Mesenchymal stem cell (in vitro differentiated cells and primary cell): ENCODE results near the gene GPR55.

Experiments used
- DNase-seq: peaks from one replicate; pipeline ENCODE4 v3.0.0-alpha.2; 2013
- H2AFZ ChIP-seq: one replicate; pipeline ENCODE4 v1.6.1; 2013; ENCODE audit warnings: low read depth, mild to moderate bottlenecking, control low read depth, inconsistent platforms, low read length, moderate library complexity
- H2AK5ac ChIP-seq: 2 replicates; pipeline ENCODE4 v1.6.1; 2013; ENCODE audit warnings: low read length, moderate library complexity, mild to moderate bottlenecking, inconsistent platforms; ENCODE audit not compliant: severe bottlenecking
- H2BK120ac ChIP-seq: one replicate; pipeline ENCODE4 v1.6.1; 2013; ENCODE audit warnings: low read depth, mild to moderate bottlenecking, inconsistent platforms, low read length, moderate library complexity
- H2BK12ac ChIP-seq, 2 experiments: one replicate each; pipeline ENCODE4 v1.6.1; 2013; ENCODE audit warnings: inconsistent platforms in 2 of 2, low read length in 2 of 2, mild to moderate bottlenecking in 2 of 2, moderate library complexity in 2 of 2, control low read depth in 1 of 2
- H2BK15ac ChIP-seq: one replicate; pipeline ENCODE4 v1.6.1; 2013; ENCODE audit warnings: mild to moderate bottlenecking, low read depth, inconsistent platforms; ENCODE audit not compliant: poor library complexity, severe bottlenecking
- H2BK5ac ChIP-seq: 2 replicates; pipeline ENCODE4 v1.6.1; 2013; ENCODE audit warnings: low read depth, mild to moderate bottlenecking, low read length, control low read depth, inconsistent platforms; ENCODE audit not compliant: poor library complexity, severe bottlenecking
- H3K14ac ChIP-seq, 2 experiments: one replicate each; pipeline ENCODE4 v1.6.1; 2013; ENCODE audit warnings: inconsistent platforms in 2 of 2, low read length in 2 of 2, control low read depth in 1 of 2, mild to moderate bottlenecking in 1 of 2, moderate library complexity in 1 of 2
- H3K18ac ChIP-seq, 2 experiments: one replicate each; pipeline ENCODE4 v1.6.1; 2013; ENCODE audit warnings: inconsistent platforms in 2 of 2, low read length in 2 of 2, control low read depth in 1 of 2, low read depth in 1 of 2, mild to moderate bottlenecking in 1 of 2
- H3K23ac ChIP-seq, 2 experiments: one replicate each; pipeline ENCODE4 v1.6.1; 2013; ENCODE audit warnings: inconsistent platforms in 2 of 2, low read length in 2 of 2, mild to moderate bottlenecking in 2 of 2, moderate library complexity in 2 of 2, control low read depth in 1 of 2
- H3K27ac ChIP-seq: 2 replicates; pipeline ENCODE4 v1.5.1; 2013; ENCODE audit warnings: mild to moderate bottlenecking, moderate library complexity, low read length, control low read depth, inconsistent platforms; ENCODE audit not compliant: poor library complexity, severe bottlenecking
- H3K27me3 ChIP-seq, 2 experiments: 2 replicates each; pipeline versions ENCODE4 v1.6.1 to v1.7.0; 2013; ENCODE audit warnings: low read length in 2 of 2, mild to moderate bottlenecking in 2 of 2, moderate library complexity in 2 of 2, control low read depth in 1 of 2, inconsistent platforms in 1 of 2; ENCODE audit not compliant: control insufficient read depth in 1 of 2, insufficient read depth in 1 of 2
- H3K36me3 ChIP-seq, 2 experiments: 2 replicates each; pipeline versions ENCODE4 v1.6.1 to v1.7.0; 2013; ENCODE audit warnings: low read length in 2 of 2, control low read depth in 1 of 2, inconsistent platforms in 1 of 2, low read depth in 1 of 2, mild to moderate bottlenecking in 1 of 2; ENCODE audit not compliant: insufficient read depth in 2 of 2, control insufficient read depth in 1 of 2
- H3K4ac ChIP-seq, 2 experiments: one replicate each; pipeline ENCODE4 v1.6.1; 2013; ENCODE audit warnings: inconsistent platforms in 2 of 2, low read length in 2 of 2, mild to moderate bottlenecking in 2 of 2, moderate library complexity in 2 of 2, control low read depth in 1 of 2, low read depth in 1 of 2
- H3K4me1 ChIP-seq: 2 replicates; pipeline ENCODE4 v1.6.1; 2013; ENCODE audit warnings: low read depth, low read length, control low read depth; ENCODE audit not compliant: control insufficient read depth, insufficient read depth
- H3K4me2 ChIP-seq: 2 replicates; pipeline ENCODE4 v1.6.1; 2013; ENCODE audit warnings: low read length, mild to moderate bottlenecking, inconsistent platforms; ENCODE audit not compliant: poor library complexity, severe bottlenecking
- H3K4me3 ChIP-seq, 2 experiments: 2 replicates each; pipeline versions ENCODE4 v1.5.1 to v1.7.0; 2013; ENCODE audit warnings: low read length in 2 of 2, mild to moderate bottlenecking in 2 of 2, control low read depth in 1 of 2, low read depth in 1 of 2; ENCODE audit not compliant: insufficient read depth in 1 of 2
- H3K79me1 ChIP-seq: replicated peaks from 2 replicates; pipeline ENCODE4 v1.6.1; 2013; ENCODE audit warnings: mild to moderate bottlenecking, control low read depth, low read length, inconsistent platforms; ENCODE audit not compliant: poor library complexity, severe bottlenecking
- H3K9ac ChIP-seq: 2 replicates; pipeline ENCODE4 v1.7.0; 2013; ENCODE audit warnings: mild to moderate bottlenecking, low read length, moderate library complexity
- H3K9me3 ChIP-seq: 2 replicates; pipeline ENCODE4 v1.7.0; 2013; ENCODE audit warnings: mild to moderate bottlenecking, low read length; ENCODE audit not compliant: control insufficient read depth
- H4K8ac ChIP-seq: one replicate; pipeline ENCODE4 v1.6.1; 2013; ENCODE audit warnings: inconsistent platforms, mild to moderate bottlenecking, low read length, moderate library complexity
- H4K91ac ChIP-seq: one replicate; pipeline ENCODE4 v1.6.1; 2013; ENCODE audit warnings: mild to moderate bottlenecking, low read length, inconsistent platforms
- WGBS: methylation state at CpG from one replicate; pipeline ENCODE4 v1.1.7; 2013; ENCODE audit warnings: mixed read lengths; 5-methylcytosine and 5-hydroxymethylcytosine counted together

The GPR55 gene

DNA sequence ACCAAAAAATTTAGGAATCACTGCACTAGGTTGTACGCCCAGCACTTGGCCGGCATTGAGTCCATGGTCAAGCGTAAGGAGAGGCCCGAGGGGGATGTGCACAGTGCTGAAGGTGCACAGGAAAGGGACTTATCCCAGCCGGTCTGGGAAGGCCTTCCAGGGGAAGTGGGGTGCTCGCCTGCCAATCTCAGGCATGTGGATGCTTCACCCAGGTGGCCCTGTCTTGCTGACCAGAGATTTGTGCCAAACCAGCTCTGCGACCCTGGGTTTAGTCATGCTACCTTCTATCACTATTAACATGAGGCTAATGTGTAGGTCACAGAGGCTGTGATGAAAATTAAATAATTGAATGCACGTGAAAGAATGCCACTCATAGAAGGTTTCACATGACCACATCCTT lies 62.0 kb downstream of the GPR55 start:
- Histone ChIP-seq H2BK5ac (no peak overlapping the region), H3K4me2 (no peak overlapping the region), H3K9ac (no peak overlapping the region), H3K18ac (no peak overlapping the region), H4K8ac (no peak overlapping the region), H2AFZ (no peak overlapping the region), H3K9me3 (peaks cover 4% of the 10 kb centered on the region), H2BK15ac (no peak overlapping the region), H3K36me3 (no peaks in the 10 kb centered on the region), H3K79me1 (no peaks in the 10 kb centered on the region), H2AK5ac (no peak overlapping the region), H4K91ac (no peak overlapping the region), H3K23ac (no peak overlapping the region), H3K4me1 (peaks cover 27% of the 10 kb centered on the region), H3K14ac (no peak overlapping the region), H3K27ac (no peak overlapping the region), H3K27me3 (peaks cover 22 to 50% of the 10 kb centered on the region in 2 experiments), H3K4ac (no peak overlapping the region), H2BK120ac (no peak overlapping the region), H3K4me3 (no peak overlapping the region), H2BK12ac (no peak overlapping the region)
- DNase-seq = no peak
- 75% methylated on average over 7 of the region's 8 CpGs for WGBS

DNA sequence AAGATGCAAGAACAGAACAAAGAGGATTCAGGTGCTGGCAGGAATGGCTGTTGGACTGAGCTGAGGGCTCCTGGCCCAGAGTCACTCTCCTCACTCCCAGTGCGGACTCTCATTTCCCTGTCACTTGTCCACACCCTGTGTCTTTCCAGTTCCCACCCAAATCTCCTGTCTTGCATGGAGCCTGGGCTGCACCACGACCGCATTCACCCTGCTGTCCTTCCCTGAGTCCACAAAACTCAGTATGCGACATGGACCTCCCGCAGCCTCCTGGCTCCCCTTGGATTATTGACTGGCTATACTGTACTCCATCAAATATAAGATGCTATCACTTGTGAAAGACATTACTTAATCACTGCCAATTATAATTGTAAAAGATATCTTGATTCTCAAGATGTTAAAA lies 62.8 kb downstream of the GPR55 start:
- peaks cover 22 to 58% of the 10 kb centered on the region in 2 experiments for H3K27me3 ChIP-seq
- H2AFZ ChIP-seq = no peak overlapping the region
- no peak overlapping the region for H3K9ac ChIP-seq
- H2AK5ac ChIP-seq = no peak overlapping the region
- H4K8ac ChIP-seq = no peak overlapping the region
- H3K27ac ChIP-seq = no peak overlapping the region
- no peak overlapping the region for H2BK12ac ChIP-seq
- no peak overlapping the region for H4K91ac ChIP-seq
- no peaks in the 10 kb centered on the region for H3K79me1 ChIP-seq
- H3K18ac ChIP-seq = no peak overlapping the region
- H3K4me1 ChIP-seq = peaks cover 22% of the 10 kb centered on the region
- WGBS = 97% methylated on average over 5 of the region's 5 CpGs
- no peaks in the 10 kb centered on the region for H3K36me3 ChIP-seq
- no peak overlapping the region for H2BK15ac ChIP-seq
- peaks cover 4% of the 10 kb centered on the region for H3K9me3 ChIP-seq
- H3K4me3 ChIP-seq = no peak overlapping the region
- no peak overlapping the region for H3K4ac ChIP-seq
- H3K23ac ChIP-seq = peak overlapping the region in 1 of 2 experiments; percentile 40
- no peak overlapping the region for H3K14ac ChIP-seq
- no peak overlapping the region for H2BK5ac ChIP-seq
- no peak overlapping the region for H2BK120ac ChIP-seq
- no peak overlapping the region for H3K4me2 ChIP-seq
- DNase-seq = no peak

DNA sequence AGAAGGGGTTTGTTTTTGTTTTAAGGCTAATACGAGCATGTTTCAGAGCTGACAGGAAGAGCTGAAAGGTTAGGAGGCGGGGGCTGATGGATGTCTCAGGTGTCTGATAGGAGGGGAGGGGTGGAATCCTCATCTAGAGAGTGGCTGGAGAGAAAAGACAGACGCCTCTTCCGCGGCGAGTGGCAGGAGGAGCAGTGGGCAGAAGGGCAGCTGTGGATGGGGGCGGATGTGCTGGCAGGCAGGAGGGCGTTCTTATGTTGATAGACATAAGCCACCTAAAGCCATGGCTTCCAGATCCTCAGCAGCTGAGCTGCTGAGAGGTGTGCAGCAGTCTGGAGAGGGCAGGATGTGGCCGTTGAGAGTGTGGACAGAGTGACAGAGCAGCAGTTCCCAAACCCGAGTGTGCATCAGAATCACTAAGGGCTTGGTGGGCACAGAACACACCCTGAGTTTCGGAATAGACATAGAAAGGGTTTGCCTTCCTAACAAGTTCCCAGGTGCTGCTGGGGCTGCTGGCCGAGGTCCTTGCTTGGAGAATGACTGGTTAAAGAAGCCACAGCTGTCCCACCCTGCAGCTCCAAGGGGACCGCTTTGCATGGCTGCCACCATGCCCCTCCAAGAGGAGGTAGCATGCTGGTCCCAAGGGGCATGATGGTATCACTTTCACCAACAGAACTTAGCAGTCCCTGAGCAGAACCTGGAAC lies 63.3 kb downstream of the GPR55 start:
- Histone ChIP-seq H3K4me2 (no peak overlapping the region), H3K4me1 (peaks cover 17% of the 10 kb centered on the region), H3K27me3 (peaks cover 22 to 62% of the 10 kb centered on the region in 2 experiments), H2AK5ac (no peak overlapping the region), H2BK5ac (no peak overlapping the region), H2BK120ac (no peak overlapping the region), H3K4ac (no peak overlapping the region), H3K9ac (no peak overlapping the region), H3K9me3 (peaks cover 4% of the 10 kb centered on the region), H3K4me3 (no peak overlapping the region), H2BK12ac (no peak overlapping the region), H3K36me3 (no peaks in the 10 kb centered on the region), H4K91ac (no peak overlapping the region), H2BK15ac (no peak overlapping the region), H3K23ac (peak overlapping the region in 1 of 2 experiments; percentile 40), H2AFZ (no peak overlapping the region), H4K8ac (no peak overlapping the region), H3K27ac (no peak overlapping the region), H3K14ac (no peak overlapping the region), H3K18ac (no peak overlapping the region), H3K79me1 (no peaks in the 10 kb centered on the region)
- WGBS = 51% methylated on average over 13 of the region's 13 CpGs
- no peak for DNase-seq
